Keratinocyte (primary cell): ENCODE results near the gene GADD45G. TPM values are rescaled to one million over a fixed set of nuclear protein-coding genes. Genes with fewer than 3 reads are reported as not detected.

Experiments
- DNase-seq: peaks from one replicate; pipeline ENCODE4 v3.0.0-alpha.2; 2011; ENCODE audit warnings: low read depth, missing footprints, low spot score
- FAIRE-seq: peaks from 2 replicates; lab custom pipeline; 2011; peaks lifted over from hg19 to GRCh38; lab: Jason Lieb, UNC
- H2AFZ ChIP-seq: 2 replicates; pipeline ENCODE4 v1.6.0; 2012; ENCODE audit warnings: low read length, control low read depth, inconsistent platforms; ENCODE audit not compliant: control insufficient read depth
- H3K27ac ChIP-seq: 2 replicates; pipeline ENCODE4 v1.5.1; 2011; ENCODE audit warnings: low read length; ENCODE audit not compliant: control insufficient read depth, insufficient read depth
- H3K27me3 ChIP-seq: 3 replicates; pipeline ENCODE4 v1.6.0; 2011; ENCODE audit warnings: low read length; ENCODE audit not compliant: control insufficient read depth, insufficient read depth; ENCODE audit errors: extremely low read depth
- H3K36me3 ChIP-seq, 2 experiments: 2 replicates in 1 of 2; 3 replicates in 1 of 2; pipeline ENCODE4 v1.5.1; 2011; ENCODE audit warnings: low read length in 2 of 2, mild to moderate bottlenecking in 1 of 2; ENCODE audit not compliant: control insufficient read depth in 2 of 2, insufficient read depth in 2 of 2; ENCODE audit errors: extremely low read depth in 1 of 2
- H3K4me1 ChIP-seq: 3 replicates; pipeline ENCODE4 v1.5.1; 2011; ENCODE audit warnings: low read length; ENCODE audit not compliant: control insufficient read depth, insufficient read depth; ENCODE audit errors: extremely low read depth
- H3K4me2 ChIP-seq: 3 replicates; pipeline ENCODE4 v1.6.0; 2011; ENCODE audit warnings: low read depth, low read length; ENCODE audit not compliant: control insufficient read depth, insufficient read depth; ENCODE audit errors: extremely low read depth
- H3K4me3 ChIP-seq, 3 experiments: fragments of 200-600 bp in 1 of 3; sonication (generic) in 1 of 3; 2 replicates in 2 of 3; 3 replicates in 1 of 3; pipeline ENCODE4 v1.5.1; 2011 to 2016; ENCODE audit warnings: low read length in 3 of 3, mild to moderate bottlenecking in 3 of 3, control low read depth in 2 of 3, inconsistent platforms in 1 of 3, low read depth in 1 of 3, mixed read lengths in 1 of 3, mixed run types in 1 of 3, moderate library complexity in 1 of 3; ENCODE audit not compliant: control insufficient read depth in 2 of 3, insufficient read depth in 2 of 3; ENCODE audit errors: extremely low read depth in 1 of 3
- H3K79me2 ChIP-seq: 2 replicates; pipeline ENCODE4 v1.6.0; 2012; ENCODE audit warnings: low read length; ENCODE audit not compliant: control insufficient read depth, insufficient read depth
- H3K9ac ChIP-seq: 3 replicates; pipeline ENCODE4 v1.6.0; 2011; ENCODE audit warnings: low read length; ENCODE audit not compliant: control insufficient read depth, insufficient read depth; ENCODE audit errors: extremely low read depth
- H3K9me1 ChIP-seq: 3 replicates; pipeline ENCODE4 v1.6.0; 2011; ENCODE audit warnings: low read length; ENCODE audit not compliant: control insufficient read depth, insufficient read depth; ENCODE audit errors: extremely low read depth
- H3K9me3 ChIP-seq: 2 replicates; pipeline ENCODE4 v1.5.1; 2012; ENCODE audit warnings: low read depth, low read length; ENCODE audit not compliant: control insufficient read depth
- H4K20me1 ChIP-seq: 3 replicates; pipeline ENCODE4 v1.6.0; 2011; ENCODE audit warnings: low read length; ENCODE audit not compliant: control insufficient read depth, insufficient read depth; ENCODE audit errors: extremely low read depth
- EZH2 ChIP-seq: IDR thresholded peaks from one replicate; pipeline ENCODE4 v1.6.1; 2012; ENCODE audit warnings: inconsistent platforms, mild to moderate bottlenecking, low read length, moderate library complexity
- dilution Hi-C: fragments of 300-500 bp; cut with MboI; formaldehyde crosslinking; loops from one replicate; pipeline ENCODE4 v1.7.0; 2020; ENCODE audit warnings: low sequenced_read_pairs; ENCODE audit not compliant: extremely low pct_ligation_motif_present
- polyA plus RNA-seq, 5 experiments: library from polyadenylated mRNA; depleted of rRNA in 3 of 5; stranded (reverse) in 3 of 5; stranded (forward) in 1 of 5; unstranded in 1 of 5; fragments of >200 nt; gene quantifications; 1 replicate in 1 of 5; 2 replicates in 3 of 5; 3 replicates in 1 of 5; pipeline versions ENCODE4 v1.2.1 to v1.2.3, GENCODE V29; 2011 to 2012; ENCODE audit warnings: missing spikeins in 2 of 5, low read depth in 1 of 5, low replicate concordance in 1 of 5
- TF ChIP-seq, protein P1 (sequence below), 3 experiments: IDR thresholded peaks in 1 of 3; conservative IDR thresholded peaks in 1 of 3; optimal IDR thresholded peaks in 1 of 3; 2 replicates in 2 of 3; 3 replicates in 1 of 3; pipeline versions ENCODE3 to v1.5.1; 2011; ENCODE audit warnings: low read length in 3 of 3, mild to moderate bottlenecking in 3 of 3, moderate library complexity in 2 of 3, control low read depth in 1 of 3, inconsistent platforms in 1 of 3; ENCODE audit not compliant: insufficient read depth in 2 of 3; ENCODE audit errors: extremely low read depth in 1 of 3

GADD45G gene
- polyA plus RNA-seq, 1 donor (not counting 4 experiments of a cell fraction or from before 2014, with no cell fraction given) = 0.05 TPM

GRCh38 chr9:89576404-89576839, 28.4 kb upstream of the GADD45G start:
- H3K9me1 ChIP-seq = no peaks in the 10 kb centered on the region
- no peaks in the 10 kb centered on the region for H3K27me3 ChIP-seq
- no peaks in the 10 kb centered on the region for H3K36me3 ChIP-seq
- H2AFZ ChIP-seq = no peak overlapping the region
- no peak overlapping the region for H3K4me3 ChIP-seq
- no peak overlapping the region for H3K27ac ChIP-seq
- TF ChIP-seq EZH2 = no peak
- TF ChIP-seq, protein P1, sequence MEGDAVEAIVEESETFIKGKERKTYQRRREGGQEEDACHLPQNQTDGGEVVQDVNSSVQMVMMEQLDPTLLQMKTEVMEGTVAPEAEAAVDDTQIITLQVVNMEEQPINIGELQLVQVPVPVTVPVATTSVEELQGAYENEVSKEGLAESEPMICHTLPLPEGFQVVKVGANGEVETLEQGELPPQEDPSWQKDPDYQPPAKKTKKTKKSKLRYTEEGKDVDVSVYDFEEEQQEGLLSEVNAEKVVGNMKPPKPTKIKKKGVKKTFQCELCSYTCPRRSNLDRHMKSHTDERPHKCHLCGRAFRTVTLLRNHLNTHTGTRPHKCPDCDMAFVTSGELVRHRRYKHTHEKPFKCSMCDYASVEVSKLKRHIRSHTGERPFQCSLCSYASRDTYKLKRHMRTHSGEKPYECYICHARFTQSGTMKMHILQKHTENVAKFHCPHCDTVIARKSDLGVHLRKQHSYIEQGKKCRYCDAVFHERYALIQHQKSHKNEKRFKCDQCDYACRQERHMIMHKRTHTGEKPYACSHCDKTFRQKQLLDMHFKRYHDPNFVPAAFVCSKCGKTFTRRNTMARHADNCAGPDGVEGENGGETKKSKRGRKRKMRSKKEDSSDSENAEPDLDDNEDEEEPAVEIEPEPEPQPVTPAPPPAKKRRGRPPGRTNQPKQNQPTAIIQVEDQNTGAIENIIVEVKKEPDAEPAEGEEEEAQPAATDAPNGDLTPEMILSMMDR (optimal IDR thresholded peaks at IDR 0.05 in 1 of 3, IDR thresholded peaks at IDR 0.05 in 1 of 3, conservative IDR thresholded peaks at IDR 0.05 in 1 of 3; ENCODE audit: extremely low read depth in 1 of 3, insufficient read depth in 2 of 3, low read length in 3 of 3) = peak in 2 of 3 experiments; percentile 24 to 31
- no peaks in the 10 kb centered on the region for H4K20me1 ChIP-seq
- no peak overlapping the region for H3K9ac ChIP-seq
- dilution Hi-C loops = no loop called here
- FAIRE-seq (no peak), DNase-seq (no peak)
- no peaks in the 10 kb centered on the region for H3K79me2 ChIP-seq
- no peaks in the 10 kb centered on the region for H3K4me1 ChIP-seq
- H3K9me3 ChIP-seq = no peaks in the 10 kb centered on the region
- H3K4me2 ChIP-seq = no peak overlapping the region

DNA sequence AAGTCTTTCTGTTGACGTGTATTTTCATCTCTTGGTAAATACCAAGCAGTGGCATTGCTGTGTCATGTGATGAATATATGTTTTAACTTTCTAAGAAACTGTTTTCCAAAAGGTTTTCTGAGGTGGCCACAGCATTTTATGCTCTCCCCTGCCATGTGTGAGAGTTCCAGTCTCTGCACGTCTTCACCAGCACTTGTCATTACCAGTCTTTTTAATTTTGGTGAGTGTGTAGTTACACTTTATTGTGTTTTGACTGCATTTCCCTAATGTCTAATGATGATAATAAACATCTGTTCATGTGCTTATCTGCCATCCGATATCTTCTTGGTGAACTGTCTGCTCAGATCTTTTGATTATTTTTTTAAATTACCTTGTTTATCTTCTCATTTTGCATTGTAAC, 27.4 kb upstream of the GADD45G start:
- no peaks in the 10 kb centered on the region for H3K9me3 ChIP-seq
- no peaks in the 10 kb centered on the region for H3K36me3 ChIP-seq
- no peaks in the 10 kb centered on the region for H3K79me2 ChIP-seq
- H3K27me3 ChIP-seq = no peaks in the 10 kb centered on the region
- H3K9ac ChIP-seq = no peak overlapping the region
- H3K4me3 ChIP-seq = no peak overlapping the region
- H2AFZ ChIP-seq = no peak overlapping the region
- no peak for TF ChIP-seq EZH2
- TF ChIP-seq, protein P1 (optimal IDR thresholded peaks at IDR 0.05 in 1 of 3, IDR thresholded peaks at IDR 0.05 in 1 of 3, conservative IDR thresholded peaks at IDR 0.05 in 1 of 3; ENCODE audit: extremely low read depth in 1 of 3, insufficient read depth in 2 of 3, low read length in 3 of 3) = no peak
- no peak overlapping the region for H3K4me2 ChIP-seq
- dilution Hi-C loops = no loop called here
- DNase-seq = no peak
- no peaks in the 10 kb centered on the region for H3K4me1 ChIP-seq
- H3K27ac ChIP-seq = no peak overlapping the region
- H4K20me1 ChIP-seq = no peaks in the 10 kb centered on the region
- no peak for FAIRE-seq
- no peaks in the 10 kb centered on the region for H3K9me1 ChIP-seq
